ENCODE data around the gene TOR1A. TPM values are rescaled to one million over a fixed set of nuclear protein-coding genes. Genes with fewer than 3 reads are reported as not detected.

TOR1A gene
- total RNA-seq, 2 experiments from 2014 or later = 54.6 to 58.4 TPM

- H3K4me3 Mint-ChIP-seq = peak within 1 kb of the TSS; percentile 98
- ATAC-seq (peak; percentile 91), DNase-seq (peak; percentile 97)
- H3K27ac Mint-ChIP-seq = peak within 1 kb of the TSS; percentile 99
- H3K4me1 Mint-ChIP-seq (ENCODE audit: low read depth) = peaks cover 58% of the 10 kb centered on the region
- no peaks in the 10 kb centered on the region for H3K27me3 Mint-ChIP-seq (ENCODE audit: low read depth)
- CTCF ChIA-PET = interaction anchor here (1.0 to 2.2 kb wide), 5 partner anchors 9 to 293 kb away, joined by 3 to 8 read pairs (median 4); no protein-coding TSS in a partner anchor
- peaks cover 65% of the 10 kb centered on the region for H3K36me3 Mint-ChIP-seq (ENCODE audit: low read depth)
- POLR2A ChIA-PET = interaction anchor here (0.6 to 3.2 kb wide), 19 partner anchors 9 to 292 kb away, joined by 3 to 27 read pairs (median 4); partner anchors contain the start of genes GPR107 and TOR1A
- no peaks in the 10 kb centered on the region for H3K9me3 Mint-ChIP-seq (ENCODE audit: insufficient read depth)
Measured at GRCh38 chr9:129835128-129835859, 11.4 kb upstream of the TOR1A start, which contains the start of the genes C9orf78 and USP20. C9orf78 (minus strand) TSS chr9:129835275; CDS start chr9:129835221, 54 bp downstream. USP20 (plus strand) TSS chr9:129835458; CDS start chr9:129852556, 17,098 bp downstream.

- peak; percentile 67 for DNase-seq
- peaks cover 71% of the 10 kb centered on the region for H3K36me3 Mint-ChIP-seq (ENCODE audit: low read depth)
- no peaks in the 10 kb centered on the region for H3K27me3 Mint-ChIP-seq (ENCODE audit: low read depth)
- peak overlapping the region; percentile 98 for H3K4me3 Mint-ChIP-seq
- peak; percentile 27 for ATAC-seq
- POLR2A ChIA-PET = interaction anchor here (0.6 to 3.2 kb wide), 17 partner anchors 8 to 293 kb away, joined by 3 to 27 read pairs (median 4); partner anchors contain the start of genes GPR107 and TOR1A
- CTCF ChIA-PET = interaction anchor here (1.0 to 1.2 kb wide), 3 partner anchors 8 to 293 kb away, joined by 3 to 4 read pairs (median 3); no protein-coding TSS in a partner anchor
- peak overlapping the region; percentile 99 for H3K27ac Mint-ChIP-seq
- no peaks in the 10 kb centered on the region for H3K9me3 Mint-ChIP-seq (ENCODE audit: insufficient read depth)
- peaks cover 51% of the 10 kb centered on the region for H3K4me1 Mint-ChIP-seq (ENCODE audit: low read depth)
Measured at GRCh38 chr9:129834489-129835127, 10.7 kb upstream of the TOR1A start.

- H3K36me3 Mint-ChIP-seq (ENCODE audit: low read depth) = peaks cover 77% of the 10 kb centered on the region
- peak overlapping the region; percentile 56 for H3K27ac Mint-ChIP-seq
Measured at GRCh38 chr9:129832982-129833381, 9.0 kb upstream of the TOR1A start.

GRCh38 chr9:129828969-129829368 lies 5.0 kb upstream of the TOR1A start:
- POLR2A ChIA-PET = no interaction called here
- Mint-ChIP-seq H3K27me3 (ENCODE audit: low read depth) (no peaks in the 10 kb centered on the region), H3K4me3 (no peak overlapping the region), H3K9me3 (ENCODE audit: insufficient read depth) (no peaks in the 10 kb centered on the region), H3K36me3 (ENCODE audit: low read depth) (peaks cover 54% of the 10 kb centered on the region), H3K4me1 (ENCODE audit: low read depth) (peaks cover 21% of the 10 kb centered on the region), H3K27ac (no peak overlapping the region)
- CTCF ChIA-PET = interaction anchor here (1.0 kb wide), 1 partner anchor 36 kb away, joined by 3 read pairs; no protein-coding TSS in a partner anchor
- DNase-seq (no peak), ATAC-seq (no peak)

More at GRCh38 chr9:129832982-129833381, 9.0 kb upstream of the TOR1A start:
- DNase-seq = no peak
- H3K4me3 Mint-ChIP-seq = peak overlapping the region; percentile 98
- H3K27me3 Mint-ChIP-seq (ENCODE audit: low read depth) = no peaks in the 10 kb centered on the region
- ChIA-PET CTCF (no interaction called here), POLR2A (no interaction called here)
- H3K9me3 Mint-ChIP-seq (ENCODE audit: insufficient read depth) = no peaks in the 10 kb centered on the region
- peaks cover 46% of the 10 kb centered on the region for H3K4me1 Mint-ChIP-seq (ENCODE audit: low read depth)
- ATAC-seq = no peak

GRCh38 chr9:129828051-129828450 lies 4.1 kb upstream of the TOR1A start:
- ChIA-PET POLR2A (no interaction called here), CTCF (no interaction called here)
- peaks cover 13% of the 10 kb centered on the region for H3K4me1 Mint-ChIP-seq (ENCODE audit: low read depth)
- H3K27ac Mint-ChIP-seq = no peak overlapping the region
- H3K4me3 Mint-ChIP-seq = no peak overlapping the region
- no peaks in the 10 kb centered on the region for H3K9me3 Mint-ChIP-seq (ENCODE audit: insufficient read depth)
- DNase-seq (no peak), ATAC-seq (no peak)
- H3K36me3 Mint-ChIP-seq (ENCODE audit: low read depth) = peaks cover 47% of the 10 kb centered on the region
- no peaks in the 10 kb centered on the region for H3K27me3 Mint-ChIP-seq (ENCODE audit: low read depth)

- no peaks in the 10 kb centered on the region for H3K27me3 Mint-ChIP-seq (ENCODE audit: low read depth)
- no peak overlapping the region for H3K27ac Mint-ChIP-seq
- ChIA-PET CTCF (interaction anchor here (1.2 to 1.6 kb wide), 2 partner anchors 8 to 42 kb away, joined by 3 read pairs; no protein-coding TSS in a partner anchor), POLR2A (interaction anchor here (1.0 kb wide), 1 partner anchor 8 kb away, joined by 3 read pairs; the partner anchor contains the start of genes C9orf78 and USP20)
- peaks cover 53% of the 10 kb centered on the region for H3K36me3 Mint-ChIP-seq (ENCODE audit: low read depth)
- no peak for ATAC-seq
- no peak overlapping the region for H3K4me3 Mint-ChIP-seq
- peaks cover 22% of the 10 kb centered on the region for H3K4me1 Mint-ChIP-seq (ENCODE audit: low read depth)
- H3K9me3 Mint-ChIP-seq (ENCODE audit: insufficient read depth) = no peaks in the 10 kb centered on the region
- DNase-seq = no peak
Measured at GRCh38 chr9:129826759-129827158, 2.8 kb upstream of the TOR1A start.

GRCh38 chr9:129826344-129826743 lies 2.4 kb upstream of the TOR1A start:
- Mint-ChIP-seq H3K36me3 (ENCODE audit: low read depth) (peaks cover 52% of the 10 kb centered on the region), H3K9me3 (ENCODE audit: insufficient read depth) (no peaks in the 10 kb centered on the region), H3K4me3 (no peak overlapping the region), H3K27ac (no peak overlapping the region), H3K4me1 (ENCODE audit: low read depth) (peaks cover 23% of the 10 kb centered on the region), H3K27me3 (ENCODE audit: low read depth) (no peaks in the 10 kb centered on the region)
- ChIA-PET CTCF (interaction anchor here (1.2 to 1.6 kb wide), 3 partner anchors 8 to 42 kb away, joined by 3 read pairs; no protein-coding TSS in a partner anchor), POLR2A (interaction anchor here (0.7 to 1.3 kb wide), 3 partner anchors 8 to 59 kb away, joined by 3 read pairs; partner anchors contain the start of genes C9orf78 and USP20)
- ATAC-seq (no peak), DNase-seq (no peak)

- Mint-ChIP-seq H3K36me3 (ENCODE audit: low read depth) (peaks cover 35% of the 10 kb centered on the region), H3K4me1 (ENCODE audit: low read depth) (peaks cover 27% of the 10 kb centered on the region), H3K4me3 (peak overlapping the region; percentile 86), H3K27me3 (ENCODE audit: low read depth) (no peaks in the 10 kb centered on the region), H3K27ac (peak overlapping the region; percentile 80), H3K9me3 (ENCODE audit: insufficient read depth) (no peaks in the 10 kb centered on the region)
- DNase-seq (no peak), ATAC-seq (peak; percentile 50)
- POLR2A ChIA-PET = interaction anchor here (2.2 kb wide), 1 partner anchor 12 kb away, joined by 13 read pairs; the partner anchor contains the start of genes C9orf78 and USP20
- CTCF ChIA-PET = no interaction called here
Measured at GRCh38 chr9:129823542-129823934, 398 bp downstream of the TOR1A start.

GRCh38 chr9:129822898-129823541 lies 916 bp downstream of the TOR1A start:
- Mint-ChIP-seq H3K27me3 (ENCODE audit: low read depth) (no peaks in the 10 kb centered on the region), H3K4me1 (ENCODE audit: low read depth) (peaks cover 25% of the 10 kb centered on the region), H3K27ac (peak overlapping the region; percentile 80), H3K4me3 (peak overlapping the region; percentile 86), H3K9me3 (ENCODE audit: insufficient read depth) (no peaks in the 10 kb centered on the region), H3K36me3 (ENCODE audit: low read depth) (peaks cover 35% of the 10 kb centered on the region)
- ChIA-PET CTCF (no interaction called here), POLR2A (interaction anchor here (0.5 to 2.2 kb wide), 3 partner anchors 12 to 223 kb away, joined by 3 to 13 read pairs (median 4); partner anchors contain the start of genes C9orf78 and USP20)
- ATAC-seq = peak; percentile 31
- DNase-seq = peak; percentile 57

- no peaks in the 10 kb centered on the region for H3K9me3 Mint-ChIP-seq (ENCODE audit: insufficient read depth)
- no peak for ATAC-seq
- POLR2A ChIA-PET = no interaction called here
- peak overlapping the region; percentile 46 for H3K27ac Mint-ChIP-seq
- no peak for DNase-seq
- peaks cover 19% of the 10 kb centered on the region for H3K4me1 Mint-ChIP-seq (ENCODE audit: low read depth)
- CTCF ChIA-PET = no interaction called here
- no peaks in the 10 kb centered on the region for H3K27me3 Mint-ChIP-seq (ENCODE audit: low read depth)
- no peak overlapping the region for H3K4me3 Mint-ChIP-seq
- H3K36me3 Mint-ChIP-seq (ENCODE audit: low read depth) = peaks cover 59% of the 10 kb centered on the region
Measured at GRCh38 chr9:129816501-129817435, 7.2 kb downstream of the TOR1A start.
